Esophagus muscularis mucosa (tissue), 4 donors: ENCODE measurements around the gene SPC25.

ENCODE experiments used
- CTCF ChIP-seq, 3 experiments: fragments of 200-600 bp in 2 of 3; fragments of 450-650 bp in 1 of 3; sonication (generic) in 2 of 3; IDR thresholded peaks; one replicate each; pipeline ENCODE4 v1.5.1; 2017 to 2019; ENCODE audit warnings: antibody characterized with exemption in 3 of 3, mild to moderate bottlenecking in 2 of 3, moderate library complexity in 1 of 3
- EP300 ChIP-seq: sonication (generic); formaldehyde crosslinking; IDR thresholded peaks from one replicate; pipeline ENCODE4 v1.6.1; 2017; ENCODE audit warnings: antibody characterized with exemption
- POLR2A ChIP-seq: fragments of 450-650 bp; IDR thresholded peaks from one replicate; pipeline ENCODE4 v1.6.1; 2017; ENCODE audit warnings: antibody characterized with exemption, moderate library complexity, mild to moderate bottlenecking, low read depth
- POLR2AphosphoS5 ChIP-seq, 2 donors: sonication (generic); formaldehyde crosslinking; IDR thresholded peaks; one replicate each; pipeline ENCODE4 v1.6.1; 2017; ENCODE audit warnings: antibody characterized with exemption in 2 of 2

GRCh38 chr2:168850846-168851245 lies 39.4 kb downstream of the SPC25 start:
- TF ChIP-seq EP300 (no peak), CTCF (IDR thresholded peaks at IDR 0.05) (no peak), POLR2AphosphoS5 (IDR thresholded peaks at IDR 0.05) (no peak), POLR2A (no peak)
